Measurements from ENCODE around the gene MACF1. TPM values are rescaled to one million over a fixed set of nuclear protein-coding genes. Genes with fewer than 3 reads are reported as not detected.

Gene MACF1
- total RNA-seq, 1 experiment from 2014 or later, result 265 TPM

GRCh38 chr1:39184354-39184818 lies 20.1 kb upstream of the MACF1 start:
- ChIA-PET POLR2A (ENCODE audit: low non-redundant PET) (no interaction called here), CTCF (interaction anchor here (1.2 kb wide), 1 partner anchor 226 kb away, joined by 3 read pairs; no protein-coding TSS in a partner anchor)
- TF ChIP-seq CTCF (conservative IDR thresholded peaks at IDR 0.05; ENCODE audit: low read depth, low read length) (no peak), EZH2 (IDR thresholded peaks at IDR 0.05; ENCODE audit: borderline replicate concordance, low read depth, low read length, poor library complexity, severe bottlenecking) (no peak)
- Histone ChIP-seq H3K4me1 (ENCODE audit: insufficient read depth, low read length, poor library complexity, severe bottlenecking) (peaks cover 34% of the 10 kb centered on the region), H3K4me3 (ENCODE audit: low read depth, low read length, poor library complexity, severe bottlenecking) (no peak overlapping the region), H3K27me3 (replicated peaks; ENCODE audit: insufficient read depth, low read depth, low read length, poor library complexity) (no peaks in the 10 kb centered on the region), H3K9me3 (ENCODE audit: low read depth, low read length, poor library complexity, severe bottlenecking) (no peaks in the 10 kb centered on the region), H3K36me3 (ENCODE audit: insufficient read depth, low read length, poor library complexity, severe bottlenecking) (no peaks in the 10 kb centered on the region), H3K27ac (ENCODE audit: low read depth, low read length, poor library complexity, severe bottlenecking) (peak overlapping the region; percentile 26)
- no peak for DNase-seq (ENCODE audit: low spot score)
- intact Hi-C loops (cut with micrococcal nuclease; ENCODE audit: unreplicated experiment), result no loop called here
- BruUV-seq (replicated peaks), result no TSS peak

- TF ChIP-seq CTCF (conservative IDR thresholded peaks at IDR 0.05; ENCODE audit: low read depth, low read length), result no peak
- TF ChIP-seq EZH2 (IDR thresholded peaks at IDR 0.05; ENCODE audit: borderline replicate concordance, low read depth, low read length, poor library complexity, severe bottlenecking), result no peak
- no peaks in the 10 kb centered on the region for H3K9me3 ChIP-seq (ENCODE audit: low read depth, low read length, poor library complexity, severe bottlenecking)
- intact Hi-C loops (cut with micrococcal nuclease; ENCODE audit: unreplicated experiment), result no loop called here
- DNase-seq (ENCODE audit: low spot score), result no peak
- no TSS peak for BruUV-seq (replicated peaks)
- ChIA-PET CTCF (interaction anchor here (1.4 kb wide), 1 partner anchor 54 kb away, joined by 9 read pairs; no protein-coding TSS in a partner anchor), POLR2A (ENCODE audit: low non-redundant PET) (interaction anchor here (0.7 kb wide), 1 partner anchor 279 kb away, joined by 3 read pairs; no protein-coding TSS in a partner anchor)
- no peaks in the 10 kb centered on the region for H3K36me3 ChIP-seq (ENCODE audit: insufficient read depth, low read length, poor library complexity, severe bottlenecking)
- no peak overlapping the region for H3K4me3 ChIP-seq (ENCODE audit: low read depth, low read length, poor library complexity, severe bottlenecking)
- H3K27ac ChIP-seq (ENCODE audit: low read depth, low read length, poor library complexity, severe bottlenecking), result no peak overlapping the region
- H3K27me3 ChIP-seq (replicated peaks; ENCODE audit: insufficient read depth, low read depth, low read length, poor library complexity), result no peaks in the 10 kb centered on the region
- H3K4me1 ChIP-seq (ENCODE audit: insufficient read depth, low read length, poor library complexity, severe bottlenecking), result peaks cover 56% of the 10 kb centered on the region
These were observed 17.0 kb upstream of the MACF1 start for GRCh38 chr1:39187275-39188046.

GRCh38 chr1:39189592-39190041 lies 14.9 kb upstream of the MACF1 start:
- Histone ChIP-seq H3K27ac (ENCODE audit: low read depth, low read length, poor library complexity, severe bottlenecking) (no peak overlapping the region), H3K27me3 (replicated peaks; ENCODE audit: insufficient read depth, low read depth, low read length, poor library complexity) (no peaks in the 10 kb centered on the region), H3K4me1 (ENCODE audit: insufficient read depth, low read length, poor library complexity, severe bottlenecking) (peaks cover 55% of the 10 kb centered on the region), H3K9me3 (ENCODE audit: low read depth, low read length, poor library complexity, severe bottlenecking) (no peaks in the 10 kb centered on the region), H3K36me3 (ENCODE audit: insufficient read depth, low read length, poor library complexity, severe bottlenecking) (no peaks in the 10 kb centered on the region), H3K4me3 (ENCODE audit: low read depth, low read length, poor library complexity, severe bottlenecking) (no peak overlapping the region)
- intact Hi-C loops (cut with micrococcal nuclease; ENCODE audit: unreplicated experiment), result loop anchor here (5.0 kb wide), 1 partner anchor 218 kb away; no protein-coding TSS in a partner anchor
- BruUV-seq (replicated peaks), result no TSS peak
- ChIA-PET POLR2A (ENCODE audit: low non-redundant PET) (no interaction called here), CTCF (interaction anchor here (0.6 to 0.9 kb wide), 2 partner anchors 21 to 1499 kb away, joined by 3 to 4 read pairs; a partner anchor contains a TSS)
- TF ChIP-seq EZH2 (IDR thresholded peaks at IDR 0.05; ENCODE audit: borderline replicate concordance, low read depth, low read length, poor library complexity, severe bottlenecking), result no peak
- DNase-seq (ENCODE audit: low spot score), result no peak

All from A673 (cell line).